Omental fat pad (tissue), 4 donors: ENCODE results near the gene PNPLA7. TPM values are rescaled to one million over a fixed set of nuclear protein-coding genes. Genes with fewer than 3 reads are reported as not detected.
A peak's percentile ranks its signal among the peaks of the same experiment; 100 is the strongest.

Experiments used
- ATAC-seq: fragments of 150-250 bp; one replicate; pipeline ENCODE4 v1.9.1; 2016; ENCODE audit warnings: mild to moderate bottlenecking, moderate library complexity; ENCODE audit not compliant: low FRiP score
- DNase-seq: peaks from one replicate; pipeline ENCODE4 v3.0.0-alpha.2; 2019; ENCODE audit warnings: low spot score
- total RNA-seq, 4 donors: library from RNA; depleted of rRNA; stranded (reverse); fragments of >200 nt; gene quantifications; one replicate each; pipeline ENCODE4 v1.1.0, GENCODE V29; 2016
- TF ChIP-seq, protein P1 (sequence below), 3 donors: fragments of 450-650 bp; IDR thresholded peaks; one replicate each; pipeline ENCODE4 v1.5.1; 2016 to 2017; ENCODE audit warnings: antibody characterized with exemption in 3 of 3, mild to moderate bottlenecking in 3 of 3, moderate library complexity in 2 of 3

PNPLA7 gene
- total RNA-seq, 4 donors from 2014 or later, result 7.1 to 23.1 (median 13.9) TPM

DNA sequence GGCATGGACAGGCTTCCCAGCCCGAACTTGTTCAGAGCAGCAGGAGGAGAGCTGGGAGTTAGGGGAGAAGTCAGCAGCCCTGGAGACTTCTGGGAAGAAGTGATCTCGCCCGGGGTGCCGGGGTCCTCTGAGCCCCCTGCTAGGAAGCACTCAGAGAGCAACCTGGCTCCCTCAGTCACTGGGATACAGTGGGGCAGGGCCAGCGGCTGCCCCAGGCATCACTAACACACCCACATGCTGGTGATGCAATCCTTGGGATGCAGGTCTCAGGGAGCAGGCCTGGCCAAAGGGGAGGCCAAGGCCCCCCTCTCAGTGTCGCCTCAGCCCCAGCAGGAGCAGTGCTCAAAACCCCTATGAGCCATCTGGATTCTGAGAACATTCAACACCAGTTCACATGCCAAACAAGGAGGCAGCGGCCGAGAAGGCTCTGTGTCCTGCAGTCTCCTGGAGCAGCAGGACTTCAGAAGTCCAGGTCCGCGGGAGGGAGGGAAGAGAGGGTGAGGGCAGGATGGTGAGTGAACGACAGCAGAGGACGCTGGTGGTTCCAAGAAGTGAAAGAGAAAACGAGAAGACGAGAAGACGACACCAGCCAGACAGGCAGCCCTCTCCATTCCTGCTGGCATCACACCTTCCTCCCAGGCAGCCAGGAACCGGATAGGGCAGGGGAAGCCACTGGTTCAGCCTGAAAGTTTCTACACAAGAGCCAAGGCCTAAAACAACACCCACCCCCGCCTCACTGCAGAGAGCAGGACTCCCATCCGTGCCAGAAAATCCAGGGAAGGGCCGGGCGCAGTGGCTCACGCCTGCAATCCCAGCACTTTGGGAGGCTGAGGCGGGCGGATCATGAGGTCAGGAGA lies 2.3 kb downstream of the PNPLA7 start:
- TF ChIP-seq, protein P1, sequence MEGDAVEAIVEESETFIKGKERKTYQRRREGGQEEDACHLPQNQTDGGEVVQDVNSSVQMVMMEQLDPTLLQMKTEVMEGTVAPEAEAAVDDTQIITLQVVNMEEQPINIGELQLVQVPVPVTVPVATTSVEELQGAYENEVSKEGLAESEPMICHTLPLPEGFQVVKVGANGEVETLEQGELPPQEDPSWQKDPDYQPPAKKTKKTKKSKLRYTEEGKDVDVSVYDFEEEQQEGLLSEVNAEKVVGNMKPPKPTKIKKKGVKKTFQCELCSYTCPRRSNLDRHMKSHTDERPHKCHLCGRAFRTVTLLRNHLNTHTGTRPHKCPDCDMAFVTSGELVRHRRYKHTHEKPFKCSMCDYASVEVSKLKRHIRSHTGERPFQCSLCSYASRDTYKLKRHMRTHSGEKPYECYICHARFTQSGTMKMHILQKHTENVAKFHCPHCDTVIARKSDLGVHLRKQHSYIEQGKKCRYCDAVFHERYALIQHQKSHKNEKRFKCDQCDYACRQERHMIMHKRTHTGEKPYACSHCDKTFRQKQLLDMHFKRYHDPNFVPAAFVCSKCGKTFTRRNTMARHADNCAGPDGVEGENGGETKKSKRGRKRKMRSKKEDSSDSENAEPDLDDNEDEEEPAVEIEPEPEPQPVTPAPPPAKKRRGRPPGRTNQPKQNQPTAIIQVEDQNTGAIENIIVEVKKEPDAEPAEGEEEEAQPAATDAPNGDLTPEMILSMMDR (IDR thresholded peaks at IDR 0.05), result no peak
- DNase-seq (no peak), ATAC-seq (no peak)

DNA sequence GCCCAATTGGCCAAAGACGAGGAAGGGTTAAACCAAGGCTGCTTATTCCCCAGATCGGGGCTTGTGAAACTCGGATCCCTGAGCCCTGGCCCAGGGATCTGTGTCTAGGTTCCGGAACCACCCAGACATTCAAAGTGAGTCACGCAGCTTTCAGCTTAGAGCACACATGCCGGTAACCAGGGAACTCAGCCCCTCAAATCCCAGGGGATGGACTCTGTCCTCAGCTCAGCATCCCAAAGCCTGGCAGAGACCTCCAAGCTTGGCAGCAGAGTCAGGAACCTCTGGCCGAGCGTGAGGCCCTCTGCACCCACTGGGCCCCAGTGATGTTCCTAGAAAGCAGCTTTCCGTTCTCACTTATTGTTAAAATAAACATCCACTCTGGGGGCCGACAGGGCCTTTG lies 5.1 kb downstream of the PNPLA7 start:
- ATAC-seq (peak; percentile 35), DNase-seq (no peak)
- TF ChIP-seq, protein P1 (IDR thresholded peaks at IDR 0.05), result no peak

DNA sequence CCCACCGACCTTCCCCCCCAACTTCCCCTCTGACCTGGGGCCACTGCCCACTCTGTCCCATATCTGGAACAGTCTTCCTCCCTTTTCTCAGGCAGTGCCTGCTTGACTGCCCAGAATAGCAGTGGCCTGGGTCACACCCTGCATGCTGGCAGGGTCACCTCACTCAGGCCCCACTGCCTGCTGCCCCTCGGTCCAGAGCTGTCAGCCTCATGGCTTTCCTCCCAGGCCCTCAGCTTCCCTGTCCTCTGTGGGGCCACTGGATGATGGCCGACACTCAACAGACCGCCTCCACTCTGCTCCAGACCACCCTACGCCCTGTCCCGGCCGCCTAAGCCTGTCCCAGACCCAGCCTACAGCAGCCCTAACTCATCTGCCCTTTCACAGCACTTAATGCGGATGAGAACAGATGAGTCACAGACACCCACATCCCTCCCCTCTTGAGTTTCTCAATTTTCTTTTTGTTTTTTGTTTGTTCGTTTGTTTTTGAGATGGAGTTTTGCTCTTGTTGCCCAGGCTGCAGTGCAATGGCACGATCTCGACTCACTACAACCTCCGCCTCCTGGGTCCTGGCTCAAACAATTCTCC lies 5.9 kb downstream of the PNPLA7 start:
- ATAC-seq, result peak; percentile 52
- TF ChIP-seq, protein P1 (IDR thresholded peaks at IDR 0.05), result no peak

DNA sequence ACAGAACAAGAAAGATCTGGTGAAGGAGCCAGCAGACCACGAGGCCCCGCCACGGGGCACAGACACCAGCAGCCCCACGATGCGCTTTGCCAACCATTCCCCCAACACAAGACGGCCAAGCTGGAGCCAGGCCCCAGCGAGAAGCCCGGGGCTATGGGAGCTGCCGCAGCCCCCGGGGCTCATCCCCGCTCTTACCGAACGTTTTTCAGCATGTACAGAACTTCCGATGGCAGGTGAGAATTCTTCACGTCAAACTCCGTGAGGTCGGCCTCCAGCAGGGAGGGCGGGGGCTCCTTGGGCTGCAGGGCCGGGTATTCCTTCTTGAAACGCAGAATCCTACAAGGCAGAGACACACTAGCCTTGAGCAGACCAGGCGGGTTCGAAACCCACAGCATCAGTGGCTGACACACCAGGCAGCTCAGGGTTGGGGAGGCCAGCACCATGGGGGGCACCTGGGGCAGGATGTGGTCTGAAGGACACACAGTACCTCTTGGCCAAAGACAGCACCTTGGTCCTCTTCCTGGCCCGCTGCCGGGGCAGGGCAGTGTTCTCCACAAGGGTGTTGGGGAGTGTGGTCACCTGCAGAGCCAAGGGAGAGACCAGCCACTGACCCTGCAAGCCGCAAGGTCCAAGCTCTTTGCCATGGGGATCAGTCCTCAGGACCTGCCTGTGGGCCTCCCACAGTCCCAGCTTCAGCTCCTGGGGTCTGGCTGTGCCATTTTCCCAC lies 6.8 kb downstream of the PNPLA7 start:
- no peak for DNase-seq
- TF ChIP-seq, protein P1 (IDR thresholded peaks at IDR 0.05), result no peak
- ATAC-seq, result no peak

More for the DNA sequence above, 5.9 kb downstream of the PNPLA7 start:
- no peak for DNase-seq

DNA sequence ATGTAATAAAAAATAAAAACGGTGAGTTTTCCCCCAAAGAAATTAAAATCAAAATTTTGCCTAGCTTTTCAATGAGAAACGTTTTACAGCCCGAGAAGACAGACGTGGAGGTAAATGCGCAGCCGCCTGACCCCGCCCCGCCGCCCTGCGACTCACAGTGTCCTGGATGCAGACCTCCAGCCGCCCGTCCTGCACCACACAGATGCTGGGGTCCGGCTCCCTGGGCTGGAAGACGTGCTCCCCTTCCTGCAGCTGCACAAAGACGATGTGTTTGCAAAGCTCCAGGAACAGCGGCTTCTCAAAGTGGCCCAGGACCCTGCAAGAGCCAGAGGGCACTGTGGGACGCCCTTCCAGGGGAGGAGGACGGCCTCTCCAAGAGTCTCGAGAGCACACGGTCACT lies 7.7 kb downstream of the PNPLA7 start:
- TF ChIP-seq, protein P1 (IDR thresholded peaks at IDR 0.05), result no peak
- ATAC-seq, result no peak
- DNase-seq, result no peak

DNA sequence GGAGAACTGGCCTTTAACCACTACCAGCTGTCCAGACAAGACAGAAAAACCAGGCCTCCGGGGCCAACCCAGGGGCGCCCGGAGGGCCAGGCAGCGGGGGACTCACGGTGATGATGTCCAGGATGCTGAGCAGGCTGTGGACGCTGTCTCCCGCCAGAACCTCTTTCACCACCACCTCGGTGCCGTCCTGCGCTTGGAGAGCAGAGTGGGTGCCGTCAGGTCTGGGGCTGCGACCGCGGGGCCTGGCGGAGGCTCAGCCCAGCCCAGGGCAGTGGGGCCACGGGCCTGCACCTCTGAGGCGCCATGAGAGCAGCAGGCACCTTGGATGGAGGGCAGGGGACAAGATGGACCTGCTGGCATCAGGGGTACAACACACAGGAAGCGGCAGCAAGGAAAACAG lies 9.7 kb downstream of the PNPLA7 start:
- ATAC-seq (no peak), DNase-seq (no peak)
- TF ChIP-seq, protein P1 (IDR thresholded peaks at IDR 0.05), result no peak
